Endothelial cell of umbilical vein (primary cell): ENCODE results near the gene MTHFR. TPM values are rescaled to one million over a fixed set of nuclear protein-coding genes. Genes with fewer than 3 reads are reported as not detected.

Source experiments
- BruUV-seq: library from RNA; stranded (reverse); fragments of 400-500 nt; replicated peaks from 2 replicates; lab custom pipeline; 2021; lab: Mats Ljungman, UMichigan
- CTCF ChIA-PET: fragments of 300-600, 350-600 bp; sonication (Branson Sonifier 250); formaldehyde crosslinking; loops from one replicate; lab custom pipeline; 2021; ENCODE audit warnings: antibody characterized with exemption, inconsistent platforms; lab: Charles Lee
- POLR2A ChIA-PET: fragments of 300-600, 350-600 bp; sonication (Branson Sonifier 250); formaldehyde crosslinking; loops from one replicate; lab custom pipeline; 2021; ENCODE audit warnings: antibody characterized with exemption, inconsistent platforms; lab: Charles Lee
- DNase-seq: peaks from one replicate; pipeline ENCODE4 v3.0.0-alpha.2; 2011; ENCODE audit warnings: low read depth, low spot score
- FAIRE-seq: peaks from 2 replicates; lab custom pipeline; 2011; peaks lifted over from hg19 to GRCh38; lab: Jason Lieb, UNC
- H2AFZ ChIP-seq: 2 replicates; pipeline ENCODE4 v1.6.0; 2012; ENCODE audit warnings: low read depth, low read length, control low read depth, inconsistent platforms
- H3K27ac ChIP-seq: 2 replicates; pipeline ENCODE4 v1.5.1; 2011; ENCODE audit warnings: low read depth, mild to moderate bottlenecking, control low read depth, low read length, moderate library complexity; ENCODE audit not compliant: insufficient read depth
- H3K27me3 ChIP-seq, 2 experiments: 2 replicates each; pipeline versions ENCODE4 v1.6.0 to v1.6.1; 2011; ENCODE audit warnings: low read length in 2 of 2, mixed read lengths in 1 of 2; ENCODE audit not compliant: control insufficient read depth in 2 of 2, insufficient read depth in 2 of 2
- H3K36me3 ChIP-seq, 2 experiments: 2 replicates in 1 of 2; 3 replicates in 1 of 2; pipeline ENCODE4 v1.5.1; 2011; ENCODE audit warnings: low read length in 2 of 2, mild to moderate bottlenecking in 1 of 2, moderate library complexity in 1 of 2; ENCODE audit not compliant: control insufficient read depth in 2 of 2, insufficient read depth in 2 of 2; ENCODE audit errors: extremely low read depth in 1 of 2
- H3K4me1 ChIP-seq: 3 replicates; pipeline ENCODE4 v1.5.1; 2011; ENCODE audit warnings: mild to moderate bottlenecking, low read length; ENCODE audit not compliant: control insufficient read depth, insufficient read depth; ENCODE audit errors: extremely low read depth
- H3K4me2 ChIP-seq: 2 replicates; pipeline ENCODE4 v1.6.1; 2011; ENCODE audit warnings: low read length, control low read depth, mixed read lengths; ENCODE audit not compliant: insufficient read depth
- H3K4me3 ChIP-seq, 3 experiments: fragments of 200-600 bp in 1 of 3; sonication (generic), shearing (Covaris generic) in 1 of 3; replicated peaks in 1 of 3; 2 replicates each; pipeline ENCODE4 v1.5.1; 2011 to 2016; ENCODE audit warnings: control low read depth in 3 of 3, low read length in 3 of 3, mild to moderate bottlenecking in 2 of 3, inconsistent platforms in 1 of 3, low read depth in 1 of 3, moderate library complexity in 1 of 3; ENCODE audit not compliant: insufficient read depth in 1 of 3
- H3K79me2 ChIP-seq: 2 replicates; pipeline ENCODE4 v1.6.0; 2012; ENCODE audit warnings: low read length, inconsistent platforms; ENCODE audit not compliant: control insufficient read depth, insufficient read depth
- H3K9ac ChIP-seq: replicated peaks from 2 replicates; pipeline ENCODE3; 2011; ENCODE audit warnings: low read length, control low read depth; ENCODE audit not compliant: insufficient read depth; ENCODE audit errors: extremely low read depth
- H3K9me1 ChIP-seq: replicated peaks from 3 replicates; pipeline ENCODE4 v1.6.0; 2011; ENCODE audit warnings: mild to moderate bottlenecking, low read length; ENCODE audit not compliant: control insufficient read depth, insufficient read depth; ENCODE audit errors: extremely low read depth
- H3K9me3 ChIP-seq: replicated peaks from 2 replicates; pipeline ENCODE4 v1.5.1; 2012; ENCODE audit warnings: low read length, inconsistent platforms; ENCODE audit not compliant: control insufficient read depth, insufficient read depth
- H4K20me1 ChIP-seq: replicated peaks from 2 replicates; pipeline ENCODE3; 2011; ENCODE audit warnings: mild to moderate bottlenecking, low read length; ENCODE audit not compliant: control insufficient read depth, insufficient read depth; ENCODE audit errors: extremely low read depth
- CTCF ChIP-seq, 2 donors: IDR thresholded peaks; 1 replicate in 1 of 2; 2 replicates in 1 of 2; pipeline ENCODE4 v1.5.1; 2011; ENCODE audit warnings: low read length in 2 of 2, mild to moderate bottlenecking in 2 of 2, moderate library complexity in 2 of 2, control low read depth in 1 of 2, inconsistent platforms in 1 of 2, low read depth in 1 of 2; ENCODE audit not compliant: insufficient read depth in 1 of 2; ENCODE audit errors: extremely low read depth in 1 of 2
- EZH2 ChIP-seq: IDR thresholded peaks from 2 replicates; pipeline ENCODE4 v1.6.1; 2012; ENCODE audit warnings: borderline replicate concordance, low read depth, mild to moderate bottlenecking, moderate library complexity, low read length, inconsistent platforms; ENCODE audit not compliant: severe bottlenecking
- FOS ChIP-seq: IDR thresholded peaks from 2 replicates; pipeline ENCODE4 v1.6.1; 2011; ENCODE audit warnings: mild to moderate bottlenecking, low read length, moderate library complexity, borderline replicate concordance; ENCODE audit not compliant: insufficient read depth
- GATA2 ChIP-seq: IDR thresholded peaks from 2 replicates; pipeline ENCODE4 v1.7.0; 2011; ENCODE audit warnings: low read depth, mild to moderate bottlenecking, moderate library complexity, mixed read lengths, low read length; ENCODE audit not compliant: insufficient read length, insufficient read depth
- JUN ChIP-seq: IDR thresholded peaks from 2 replicates; pipeline ENCODE4 v1.6.1; 2011; ENCODE audit warnings: borderline replicate concordance, low read depth; ENCODE audit not compliant: insufficient read length, insufficient read depth
- MAX ChIP-seq: IDR thresholded peaks from 2 replicates; pipeline ENCODE4 v1.6.1; 2011; ENCODE audit not compliant: insufficient read depth, insufficient read length
- MYC ChIP-seq: IDR thresholded peaks from one replicate; pipeline ENCODE4 v1.6.1; 2011; ENCODE audit warnings: mild to moderate bottlenecking, low read depth, low read length
- POLR2A ChIP-seq: IDR thresholded peaks from 2 replicates; pipeline ENCODE4 v1.6.1; 2012; ENCODE audit warnings: low read depth, mild to moderate bottlenecking, control low read depth, low read length
- POLR2AphosphoS5 ChIP-seq: IDR thresholded peaks from 2 replicates; pipeline ENCODE4 v1.6.1; 2012; ENCODE audit warnings: low read depth, mild to moderate bottlenecking, control low read depth, low read length, moderate library complexity; ENCODE audit not compliant: insufficient read depth
- dilution Hi-C: fragments of 300-500 bp; cut with MboI; formaldehyde crosslinking; loops from one replicate; pipeline ENCODE4 v1.15.0; 2019; ENCODE audit warnings: low sequenced_read_pairs; ENCODE audit not compliant: extremely low pct_ligation_motif_present
- intact Hi-C: fragments of 100-400 bp; cut with micrococcal nuclease; formaldehyde crosslinking; loops from one replicate; pipeline ENCODE4 v1.10.0; 2022
- polyA plus RNA-seq, 4 experiments: library from polyadenylated mRNA; depleted of rRNA in 3 of 4; stranded (reverse) in 3 of 4; unstranded in 1 of 4; fragments of >200 nt; gene quantifications; 2 replicates each; pipeline versions ENCODE4 v1.2.1 to v1.2.3, GENCODE V29; 2011 to 2012; ENCODE audit warnings: missing spikeins in 1 of 4
- total RNA-seq: library from RNA; stranded (reverse); gene quantifications from 2 replicates; pipeline ENCODE4 v1.2.3, GENCODE V29; 2021

The MTHFR gene
- total and polyA plus RNA-seq, 2 donors (not counting 3 experiments of a cell fraction or from before 2014, with no cell fraction given): 13.8 to 25.3 TPM

GRCh38 chr1:11826946-11827345 lies 21.2 kb upstream of the MTHFR start:
- Histone ChIP-seq H3K4me1 (peaks cover 3% of the 10 kb centered on the region), H3K4me3 (no peak overlapping the region), H3K79me2 (no peaks in the 10 kb centered on the region), H3K27me3 (no peaks in the 10 kb centered on the region), H2AFZ (no peak overlapping the region), H3K9me1 (no peaks in the 10 kb centered on the region), H3K4me2 (no peak overlapping the region), H3K27ac (no peak overlapping the region), H3K36me3 (peaks cover 33 to 50% of the 10 kb centered on the region in 2 experiments), H4K20me1 (no peaks in the 10 kb centered on the region), H3K9ac (no peak overlapping the region), H3K9me3 (no peaks in the 10 kb centered on the region)
- dilution Hi-C loops (no loop called here), intact Hi-C loops (no loop called here)
- DNase-seq (no peak), FAIRE-seq (no peak)
- ChIA-PET POLR2A (no interaction called here), CTCF (interaction anchor here (1.2 kb wide), 1 partner anchor 81 kb away, joined by 3 read pairs; no protein-coding TSS in a partner anchor)
- TF ChIP-seq JUN (no peak), POLR2A (no peak), CTCF (IDR thresholded peaks at IDR 0.05; ENCODE audit: extremely low read depth in 1 of 2, insufficient read depth in 1 of 2, low read depth in 1 of 2, low read length in 2 of 2) (no peak), GATA2 (no peak), MYC (no peak), EZH2 (no peak), FOS (no peak), MAX (no peak), POLR2AphosphoS5 (no peak)
- no TSS peak for BruUV-seq
